ENCODE data around the gene CLDN34.

Gene CLDN34

DNA sequence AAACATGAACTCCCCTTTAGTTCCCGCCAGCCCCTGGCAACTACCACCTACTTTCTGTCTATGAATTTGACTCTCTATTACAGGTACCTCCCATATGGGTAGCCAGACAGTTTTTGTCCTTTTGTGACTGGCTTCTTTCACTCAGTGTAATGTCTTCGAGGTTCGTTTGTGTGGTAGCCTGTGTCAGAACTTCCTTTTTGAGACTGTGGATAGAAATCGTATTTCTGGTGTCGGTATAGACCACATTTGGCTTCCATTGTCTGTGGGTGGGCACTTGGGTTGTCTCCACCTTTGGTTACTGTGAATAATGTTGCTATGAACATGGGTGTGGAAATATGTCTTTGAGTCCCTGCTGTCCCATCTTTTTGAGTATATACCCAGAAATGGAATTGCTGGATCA, 5.4 kb upstream of the CLDN34 start:
- Histone ChIP-seq H3K27ac (ENCODE audit: low read length, poor library complexity, severe bottlenecking) (no peak overlapping the region), H4K8ac (ENCODE audit: low read length) (no peak overlapping the region), H3K23ac (ENCODE audit: low read length in 2 of 2) (no peak overlapping the region), H3K4me1 (ENCODE audit: control insufficient read depth, insufficient read depth, low read depth, low read length) (no peaks in the 10 kb centered on the region), H2AK5ac (ENCODE audit: low read length, severe bottlenecking) (no peak overlapping the region), H3K4me2 (ENCODE audit: low read length, poor library complexity, severe bottlenecking) (no peak overlapping the region), H2BK15ac (ENCODE audit: low read depth, poor library complexity, severe bottlenecking) (no peak overlapping the region), H3K4me3 (ENCODE audit: insufficient read depth in 1 of 2, low read depth in 1 of 2, low read length in 2 of 2) (no peak overlapping the region), H3K4ac (ENCODE audit: low read depth in 1 of 2, low read length in 2 of 2) (no peak overlapping the region), H2AFZ (ENCODE audit: low read depth, low read length) (no peak overlapping the region), H3K36me3 (ENCODE audit: control insufficient read depth in 1 of 2, insufficient read depth in 2 of 2, low read depth in 1 of 2, low read length in 2 of 2) (no peaks in the 10 kb centered on the region), H3K9ac (ENCODE audit: low read length) (no peak overlapping the region), H2BK120ac (ENCODE audit: low read depth, low read length) (no peak overlapping the region), H2BK5ac (ENCODE audit: low read depth, low read length, poor library complexity, severe bottlenecking) (no peak overlapping the region), H3K27me3 (ENCODE audit: control insufficient read depth in 1 of 2, insufficient read depth in 1 of 2, low read length in 2 of 2) (peaks cover 0 to 3% of the 10 kb centered on the region in 2 experiments), H3K79me1 (replicated peaks; ENCODE audit: low read length, poor library complexity, severe bottlenecking) (no peaks in the 10 kb centered on the region), H3K14ac (ENCODE audit: low read length in 2 of 2) (no peak overlapping the region), H3K9me3 (ENCODE audit: control insufficient read depth, low read length) (no peaks in the 10 kb centered on the region), H2BK12ac (ENCODE audit: low read length in 2 of 2) (no peak overlapping the region), H3K18ac (ENCODE audit: low read depth in 1 of 2, low read length in 2 of 2) (no peak overlapping the region), H4K91ac (ENCODE audit: low read length) (no peak overlapping the region)
- WGBS, result 93% methylated on average over 5 of the region's 5 CpGs
- DNase-seq, result no peak

DNA sequence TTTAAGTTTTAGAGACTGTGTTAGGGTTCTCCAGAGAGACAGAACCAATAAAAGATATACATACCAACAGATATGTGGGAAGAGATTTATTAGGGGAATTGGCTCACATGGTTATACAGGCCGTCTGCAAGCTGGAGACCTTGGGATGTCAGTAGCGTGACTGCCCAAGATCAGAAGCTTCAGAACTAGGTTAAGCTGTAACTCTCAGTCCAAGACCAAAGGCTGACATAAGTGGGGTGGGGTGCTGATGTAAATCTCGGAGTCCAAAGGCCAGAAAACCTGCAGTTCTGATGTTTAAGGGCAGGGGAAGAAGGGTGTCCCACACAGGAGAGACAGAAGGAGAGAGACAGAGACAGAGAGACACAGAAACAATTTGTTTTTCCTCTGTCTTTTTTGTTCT, 10.5 kb downstream of the CLDN34 start:
- Histone ChIP-seq H3K14ac (ENCODE audit: low read length in 2 of 2) (no peak overlapping the region), H3K27me3 (ENCODE audit: control insufficient read depth in 1 of 2, insufficient read depth in 1 of 2, low read length in 2 of 2) (no peaks in the 10 kb centered on the region)

GRCh38 chrX:9980401-9980800, 13.2 kb downstream of the CLDN34 start:
- Histone ChIP-seq H3K14ac (ENCODE audit: low read length in 2 of 2) (no peak overlapping the region), H4K8ac (ENCODE audit: low read length) (no peak overlapping the region), H2BK120ac (ENCODE audit: low read depth, low read length) (no peak overlapping the region), H2BK12ac (ENCODE audit: low read length in 2 of 2) (no peak overlapping the region), H3K79me1 (replicated peaks; ENCODE audit: low read length, poor library complexity, severe bottlenecking) (no peaks in the 10 kb centered on the region), H3K4me2 (ENCODE audit: low read length, poor library complexity, severe bottlenecking) (no peak overlapping the region), H4K91ac (ENCODE audit: low read length) (no peak overlapping the region), H3K9me3 (ENCODE audit: control insufficient read depth, low read length) (peaks cover 2% of the 10 kb centered on the region), H3K36me3 (ENCODE audit: control insufficient read depth in 1 of 2, insufficient read depth in 2 of 2, low read depth in 1 of 2, low read length in 2 of 2) (peaks cover 0 to 5% of the 10 kb centered on the region in 2 experiments), H3K18ac (ENCODE audit: low read depth in 1 of 2, low read length in 2 of 2) (no peak overlapping the region), H3K23ac (ENCODE audit: low read length in 2 of 2) (no peak overlapping the region), H2BK15ac (ENCODE audit: low read depth, poor library complexity, severe bottlenecking) (no peak overlapping the region), H2BK5ac (ENCODE audit: low read depth, low read length, poor library complexity, severe bottlenecking) (no peak overlapping the region), H3K27ac (ENCODE audit: low read length, poor library complexity, severe bottlenecking) (no peak overlapping the region), H3K4ac (ENCODE audit: low read depth in 1 of 2, low read length in 2 of 2) (no peak overlapping the region), H2AFZ (ENCODE audit: low read depth, low read length) (no peak overlapping the region), H3K9ac (ENCODE audit: low read length) (no peak overlapping the region), H3K27me3 (ENCODE audit: control insufficient read depth in 1 of 2, insufficient read depth in 1 of 2, low read length in 2 of 2) (no peaks in the 10 kb centered on the region), H3K4me3 (ENCODE audit: insufficient read depth in 1 of 2, low read depth in 1 of 2, low read length in 2 of 2) (no peak overlapping the region), H3K4me1 (ENCODE audit: control insufficient read depth, insufficient read depth, low read depth, low read length) (no peaks in the 10 kb centered on the region), H2AK5ac (ENCODE audit: low read length, severe bottlenecking) (no peak overlapping the region)
- 100% methylated on average over 1 of the region's 7 CpGs for WGBS
- DNase-seq, result no peak

More for the DNA sequence above, 10.5 kb downstream of the CLDN34 start:
- Histone ChIP-seq H4K91ac (ENCODE audit: low read length) (no peak overlapping the region), H3K9me3 (ENCODE audit: control insufficient read depth, low read length) (peaks cover 7% of the 10 kb centered on the region), H3K4me3 (ENCODE audit: insufficient read depth in 1 of 2, low read depth in 1 of 2, low read length in 2 of 2) (no peak overlapping the region), H3K36me3 (ENCODE audit: control insufficient read depth in 1 of 2, insufficient read depth in 2 of 2, low read depth in 1 of 2, low read length in 2 of 2) (no peaks in the 10 kb centered on the region), H2BK5ac (ENCODE audit: low read depth, low read length, poor library complexity, severe bottlenecking) (no peak overlapping the region), H3K18ac (ENCODE audit: low read depth in 1 of 2, low read length in 2 of 2) (no peak overlapping the region), H3K23ac (ENCODE audit: low read length in 2 of 2) (no peak overlapping the region), H3K79me1 (replicated peaks; ENCODE audit: low read length, poor library complexity, severe bottlenecking) (no peaks in the 10 kb centered on the region), H2AFZ (ENCODE audit: low read depth, low read length) (no peak overlapping the region), H4K8ac (ENCODE audit: low read length) (no peak overlapping the region), H3K4me1 (ENCODE audit: control insufficient read depth, insufficient read depth, low read depth, low read length) (no peaks in the 10 kb centered on the region), H2BK120ac (ENCODE audit: low read depth, low read length) (no peak overlapping the region), H3K4ac (ENCODE audit: low read depth in 1 of 2, low read length in 2 of 2) (no peak overlapping the region), H3K4me2 (ENCODE audit: low read length, poor library complexity, severe bottlenecking) (no peak overlapping the region), H2BK12ac (ENCODE audit: low read length in 2 of 2) (no peak overlapping the region), H3K9ac (ENCODE audit: low read length) (no peak overlapping the region), H3K27ac (ENCODE audit: low read length, poor library complexity, severe bottlenecking) (no peak overlapping the region), H2BK15ac (ENCODE audit: low read depth, poor library complexity, severe bottlenecking) (no peak overlapping the region), H2AK5ac (ENCODE audit: low read length, severe bottlenecking) (no peak overlapping the region)
- 94% methylated on average over 3 of the region's 3 CpGs for WGBS
- no peak for DNase-seq

- Histone ChIP-seq H2BK15ac (ENCODE audit: low read depth, poor library complexity, severe bottlenecking) (no peak overlapping the region), H3K79me1 (replicated peaks; ENCODE audit: low read length, poor library complexity, severe bottlenecking) (no peaks in the 10 kb centered on the region), H3K27ac (ENCODE audit: low read length, poor library complexity, severe bottlenecking) (no peak overlapping the region), H3K9me3 (ENCODE audit: control insufficient read depth, low read length) (no peaks in the 10 kb centered on the region), H3K27me3 (ENCODE audit: control insufficient read depth in 1 of 2, insufficient read depth in 1 of 2, low read length in 2 of 2) (no peaks in the 10 kb centered on the region), H3K23ac (ENCODE audit: low read length in 2 of 2) (no peak overlapping the region), H4K8ac (ENCODE audit: low read length) (no peak overlapping the region), H3K18ac (ENCODE audit: low read depth in 1 of 2, low read length in 2 of 2) (no peak overlapping the region), H4K91ac (ENCODE audit: low read length) (no peak overlapping the region), H3K14ac (ENCODE audit: low read length in 2 of 2) (no peak overlapping the region), H2AK5ac (ENCODE audit: low read length, severe bottlenecking) (no peak overlapping the region), H2AFZ (ENCODE audit: low read depth, low read length) (no peak overlapping the region), H2BK120ac (ENCODE audit: low read depth, low read length) (no peak overlapping the region), H2BK12ac (ENCODE audit: low read length in 2 of 2) (no peak overlapping the region), H3K9ac (ENCODE audit: low read length) (no peak overlapping the region), H3K4me2 (ENCODE audit: low read length, poor library complexity, severe bottlenecking) (no peak overlapping the region), H3K4me1 (ENCODE audit: control insufficient read depth, insufficient read depth, low read depth, low read length) (no peaks in the 10 kb centered on the region), H3K36me3 (ENCODE audit: control insufficient read depth in 1 of 2, insufficient read depth in 2 of 2, low read depth in 1 of 2, low read length in 2 of 2) (peaks cover 0 to 5% of the 10 kb centered on the region in 2 experiments), H3K4me3 (ENCODE audit: insufficient read depth in 1 of 2, low read depth in 1 of 2, low read length in 2 of 2) (no peak overlapping the region), H3K4ac (ENCODE audit: low read depth in 1 of 2, low read length in 2 of 2) (no peak overlapping the region), H2BK5ac (ENCODE audit: low read depth, low read length, poor library complexity, severe bottlenecking) (no peak overlapping the region)
- no peak for DNase-seq
- WGBS, result 93% methylated on average over 2 of the region's 5 CpGs
These were observed 13.8 kb downstream of the CLDN34 start for GRCh38 chrX:9980927-9981326.

Measured in mesenchymal stem cell (in vitro differentiated cells and primary cell).